Urinary bladder (tissue), 4 donors: Measurements from ENCODE around the gene ETFA. TPM values are rescaled to one million over a fixed set of nuclear protein-coding genes. Genes with fewer than 3 reads are reported as not detected.

Experiments
- DNase-seq: peaks from one replicate; pipeline ENCODE4 v3.0.0-alpha.2; 2015; ENCODE audit errors: extremely low spot score
- H3K27ac ChIP-seq: one replicate; pipeline ENCODE4 v1.5.1; 2013; ENCODE audit warnings: low read depth, mild to moderate bottlenecking, moderate library complexity
- H3K36me3 ChIP-seq: one replicate; pipeline ENCODE4 v1.6.1; 2013; ENCODE audit warnings: mild to moderate bottlenecking, moderate library complexity; ENCODE audit not compliant: insufficient read depth
- H3K4me1 ChIP-seq: one replicate; pipeline ENCODE4 v1.6.1; 2013; ENCODE audit warnings: mild to moderate bottlenecking, moderate library complexity; ENCODE audit not compliant: insufficient read depth
- H3K4me3 ChIP-seq: one replicate; pipeline ENCODE4 v1.5.1; 2013; ENCODE audit warnings: low read depth, low read length
- WGBS: extraction: QIAGEN DNeasy Blood & Tissue Kit; methylation state at CpG from one replicate; pipeline ENCODE4 v1.1.7; 2013; 5-methylcytosine and 5-hydroxymethylcytosine counted together
- polyA plus RNA-seq: library from polyadenylated mRNA; stranded (reverse); fragments of 200-250 nt; gene quantifications from one replicate; pipeline ENCODE4 v1.2.3, GENCODE V29; 2013
- total RNA-seq: library from RNA; depleted of rRNA; stranded (reverse); fragments of >200 nt; gene quantifications from one replicate; pipeline ENCODE4 v1.2.3, GENCODE V29; 2014
- donor health status: healthy with polysubstance abuse.
- donor health status: healthy.

Gene ETFA
- total RNA-seq, result 117 TPM
- polyA plus RNA-seq, result 99.8 TPM

GRCh38 chr15:76311100-76311953, at the start of gene ETFA:
Gene ETFA, minus strand, starts transcription at chr15:76311469. Its CDS starts 81 bp downstream, at chr15:76311388.
- under 1% methylated on average over 60 of the region's 60 CpGs for WGBS
- DNase-seq, result peak; percentile 83
- H3K27ac ChIP-seq, result peak within 1 kb of the TSS; percentile 71
- no peaks in the 10 kb centered on the region for H3K36me3 ChIP-seq
- no peaks in the 10 kb centered on the region for H3K4me1 ChIP-seq
- peak within 1 kb of the TSS; percentile 76 for H3K4me3 ChIP-seq

- H3K4me3 ChIP-seq, result no peak overlapping the region
- no peak overlapping the region for H3K27ac ChIP-seq
- H3K4me1 ChIP-seq, result no peaks in the 10 kb centered on the region
- no peaks in the 10 kb centered on the region for H3K36me3 ChIP-seq
- DNase-seq, result no peak
- WGBS, result 87% methylated on average over 3 of the region's 3 CpGs
Measured at GRCh38 chr15:76360416-76360815, 49.1 kb upstream of the ETFA start.

- H3K36me3 ChIP-seq, result no peaks in the 10 kb centered on the region
- WGBS, result 95% methylated on average over 3 of the region's 3 CpGs
Measured at GRCh38 chr15:76359152-76359551, 47.9 kb upstream of the ETFA start.

GRCh38 chr15:76358453-76358852, 47.2 kb upstream of the ETFA start:
- Histone ChIP-seq H3K36me3 (no peaks in the 10 kb centered on the region), H3K4me3 (no peak overlapping the region), H3K27ac (no peak overlapping the region), H3K4me1 (no peaks in the 10 kb centered on the region)
- WGBS, result 95% methylated on average over 3 of the region's 3 CpGs
- DNase-seq, result no peak

More at GRCh38 chr15:76359152-76359551, 47.9 kb upstream of the ETFA start:
- Histone ChIP-seq H3K4me1 (no peaks in the 10 kb centered on the region), H3K4me3 (no peak overlapping the region), H3K27ac (no peak overlapping the region)
- no peak for DNase-seq

GRCh38 chr15:76354823-76355440, 43.7 kb upstream of the ETFA start:
- no peaks in the 10 kb centered on the region for H3K36me3 ChIP-seq
- WGBS, result 78% methylated on average over 3 of the region's 3 CpGs
- no peak for DNase-seq
- no peaks in the 10 kb centered on the region for H3K4me1 ChIP-seq
- no peak overlapping the region for H3K4me3 ChIP-seq
- H3K27ac ChIP-seq, result no peak overlapping the region

- no peak overlapping the region for H3K27ac ChIP-seq
- DNase-seq, result no peak
- 90% methylated on average over 10 of the region's 10 CpGs for WGBS
Measured at GRCh38 chr15:76353903-76354302, 42.6 kb upstream of the ETFA start.

GRCh38 chr15:76353023-76353577, 41.8 kb upstream of the ETFA start:
- Histone ChIP-seq H3K27ac (no peak overlapping the region), H3K4me1 (no peaks in the 10 kb centered on the region), H3K4me3 (no peak overlapping the region), H3K36me3 (no peaks in the 10 kb centered on the region)
- DNase-seq, result no peak
- 98% methylated on average over 1 of the region's 1 CpG for WGBS

More at GRCh38 chr15:76353903-76354302, 42.6 kb upstream of the ETFA start:
- Histone ChIP-seq H3K4me3 (no peak overlapping the region), H3K4me1 (no peaks in the 10 kb centered on the region), H3K36me3 (no peaks in the 10 kb centered on the region)

- no peak overlapping the region for H3K27ac ChIP-seq
- 94% methylated on average over 1 of the region's 1 CpG for WGBS
Measured at GRCh38 chr15:76349301-76350070, 38.2 kb upstream of the ETFA start.

GRCh38 chr15:76347482-76348055, 36.3 kb upstream of the ETFA start:
- WGBS, result 83% methylated on average over 13 of the region's 13 CpGs
- Histone ChIP-seq H3K36me3 (no peaks in the 10 kb centered on the region), H3K4me1 (peaks cover 3% of the 10 kb centered on the region), H3K4me3 (peak overlapping the region; percentile 44), H3K27ac (no peak overlapping the region)
- no peak for DNase-seq

More at GRCh38 chr15:76349301-76350070, 38.2 kb upstream of the ETFA start:
- DNase-seq, result no peak
- no peaks in the 10 kb centered on the region for H3K4me1 ChIP-seq
- no peaks in the 10 kb centered on the region for H3K36me3 ChIP-seq
- no peak overlapping the region for H3K4me3 ChIP-seq

GRCh38 chr15:76346669-76347481, 35.6 kb upstream of the ETFA start:
- Histone ChIP-seq H3K36me3 (no peaks in the 10 kb centered on the region), H3K4me3 (peak overlapping the region; percentile 44), H3K27ac (no peak overlapping the region), H3K4me1 (peaks cover 4% of the 10 kb centered on the region)
- no peak for DNase-seq
- 5% methylated on average over 74 of the region's 74 CpGs for WGBS

- no peak overlapping the region for H3K27ac ChIP-seq
- no peak for DNase-seq
- 3% methylated on average over 65 of the region's 65 CpGs for WGBS
- peak overlapping the region; percentile 44 for H3K4me3 ChIP-seq
- H3K36me3 ChIP-seq, result no peaks in the 10 kb centered on the region
- H3K4me1 ChIP-seq, result peaks cover 4% of the 10 kb centered on the region
Measured at GRCh38 chr15:76345880-76346668, 34.8 kb upstream of the ETFA start.

GRCh38 chr15:76345583-76345879, 34.3 kb upstream of the ETFA start:
- Histone ChIP-seq H3K27ac (no peak overlapping the region), H3K36me3 (no peaks in the 10 kb centered on the region), H3K4me3 (no peak overlapping the region), H3K4me1 (peaks cover 4% of the 10 kb centered on the region)
- WGBS, result 24% methylated on average over 7 of the region's 7 CpGs
- no peak for DNase-seq
